Measurements from ENCODE around the gene GRID2. TPM values are rescaled to one million over a fixed set of nuclear protein-coding genes. Genes with fewer than 3 reads are reported as not detected.

Gene GRID2
- total and polyA plus RNA-seq, 10 of the 15 experiments (the other 5 are each of a cell fraction or from before 2014, with no cell fraction given): not detected

DNA sequence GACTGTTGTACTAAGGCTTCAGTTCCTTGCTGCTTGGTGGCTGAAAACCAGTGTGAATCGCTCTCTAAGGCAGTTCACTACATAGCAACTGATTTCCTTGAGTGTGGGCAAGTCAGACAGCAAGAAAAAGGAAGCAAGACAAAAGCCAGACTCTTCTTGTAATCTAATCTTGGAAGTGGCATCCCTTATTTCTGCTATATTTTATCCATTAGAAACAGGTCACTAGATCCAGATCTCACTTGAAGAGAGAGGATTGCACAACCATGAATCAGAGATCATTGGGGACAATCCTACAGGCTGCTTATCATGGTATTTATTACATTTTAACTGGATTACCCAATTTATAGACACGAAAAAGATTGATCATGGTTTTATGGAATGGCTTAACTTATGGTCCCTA lies 684.5 kb downstream of the GRID2 start (continued):
- TF ChIP-seq MTA2 (IDR thresholded peaks at IDR 0.05; ENCODE audit: low read depth): no peak
- no peak for TF ChIP-seq MYC (IDR thresholded peaks at IDR 0.05; ENCODE audit: insufficient read depth, insufficient read length, insufficient replicate concordance, low read length, severe bottlenecking)
- TF ChIP-seq TCF12 (IDR thresholded peaks at IDR 0.05; ENCODE audit: low read depth, low read length): no peak
- no peak for TF ChIP-seq TBL1XR1 (IDR thresholded peaks at IDR 0.05; ENCODE audit: low read depth, low read length)
- no peak for TF ChIP-seq KAT2A (conservative IDR thresholded peaks at IDR 0.05; ENCODE audit: control insufficient read depth, low read depth, low read length)

DNA sequence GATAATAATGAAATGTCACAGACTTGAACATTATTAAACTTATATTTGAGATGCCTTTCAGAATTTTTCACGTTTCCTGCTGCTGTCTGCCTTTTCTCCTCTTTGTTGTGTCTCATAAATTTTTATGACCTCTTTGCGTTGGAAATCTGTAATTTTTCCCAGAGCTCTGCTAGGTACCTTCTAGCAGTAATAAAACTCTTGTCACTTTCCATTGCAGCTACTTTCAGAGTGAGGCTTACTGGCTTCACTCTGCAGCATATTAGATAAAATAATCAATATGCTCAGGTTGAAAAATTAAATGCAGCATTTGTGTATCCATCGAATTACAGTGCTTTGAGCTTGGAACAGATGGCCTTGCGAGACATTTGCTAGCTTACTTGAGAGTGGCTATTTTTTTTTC lies 689.0 kb downstream of the GRID2 start:
- FAIRE-seq: no peak
- no peak for DNase-seq (ENCODE audit: low read depth, low spot score)
- intact Hi-C loops (cut with micrococcal nuclease; ENCODE audit: unreplicated experiment): no loop called here
- Histone ChIP-seq H3K4me3 (no peak overlapping the region), H4K20me1 (ENCODE audit: control insufficient read depth, insufficient read depth) (no peaks in the 10 kb centered on the region), H3K4me2 (ENCODE audit: control insufficient read depth, insufficient read depth) (no peak overlapping the region), H3K27me3 (replicated peaks in 1 of 2; ENCODE audit: control insufficient read depth in 2 of 2, insufficient read depth in 2 of 2, low read length in 1 of 2) (no peaks in the 10 kb centered on the region), H3K27ac (ENCODE audit: control insufficient read depth, insufficient read depth) (no peak overlapping the region), H3K9ac (ENCODE audit: control insufficient read depth, insufficient read depth, low read length) (no peak overlapping the region), H3K4me1 (ENCODE audit: control insufficient read depth, insufficient read depth, low read length) (no peaks in the 10 kb centered on the region), H3K79me2 (ENCODE audit: control insufficient read depth, insufficient read depth, low read length) (no peaks in the 10 kb centered on the region), H2AFZ (ENCODE audit: control insufficient read depth, low read depth, low read length) (no peak overlapping the region), H3K9me3 (replicated peaks; ENCODE audit: control insufficient read depth, insufficient read depth, low read length) (no peaks in the 10 kb centered on the region), H3K36me3 (ENCODE audit: control insufficient read depth in 2 of 2, insufficient read depth in 2 of 2, low read length in 1 of 2) (no peaks in the 10 kb centered on the region)
- ChIA-PET POLR2A (no interaction called here), RAD21 (ENCODE audit: unreplicated experiment) (no interaction called here), SMC1A (ENCODE audit: uncharacterized antibody, unreplicated experiment) (no interaction called here), CTCF (no interaction called here)
- no peak for ATAC-seq
- TF ChIP-seq FOXK2 (IDR thresholded peaks at IDR 0.05): no peak
- TF ChIP-seq, protein P1, sequence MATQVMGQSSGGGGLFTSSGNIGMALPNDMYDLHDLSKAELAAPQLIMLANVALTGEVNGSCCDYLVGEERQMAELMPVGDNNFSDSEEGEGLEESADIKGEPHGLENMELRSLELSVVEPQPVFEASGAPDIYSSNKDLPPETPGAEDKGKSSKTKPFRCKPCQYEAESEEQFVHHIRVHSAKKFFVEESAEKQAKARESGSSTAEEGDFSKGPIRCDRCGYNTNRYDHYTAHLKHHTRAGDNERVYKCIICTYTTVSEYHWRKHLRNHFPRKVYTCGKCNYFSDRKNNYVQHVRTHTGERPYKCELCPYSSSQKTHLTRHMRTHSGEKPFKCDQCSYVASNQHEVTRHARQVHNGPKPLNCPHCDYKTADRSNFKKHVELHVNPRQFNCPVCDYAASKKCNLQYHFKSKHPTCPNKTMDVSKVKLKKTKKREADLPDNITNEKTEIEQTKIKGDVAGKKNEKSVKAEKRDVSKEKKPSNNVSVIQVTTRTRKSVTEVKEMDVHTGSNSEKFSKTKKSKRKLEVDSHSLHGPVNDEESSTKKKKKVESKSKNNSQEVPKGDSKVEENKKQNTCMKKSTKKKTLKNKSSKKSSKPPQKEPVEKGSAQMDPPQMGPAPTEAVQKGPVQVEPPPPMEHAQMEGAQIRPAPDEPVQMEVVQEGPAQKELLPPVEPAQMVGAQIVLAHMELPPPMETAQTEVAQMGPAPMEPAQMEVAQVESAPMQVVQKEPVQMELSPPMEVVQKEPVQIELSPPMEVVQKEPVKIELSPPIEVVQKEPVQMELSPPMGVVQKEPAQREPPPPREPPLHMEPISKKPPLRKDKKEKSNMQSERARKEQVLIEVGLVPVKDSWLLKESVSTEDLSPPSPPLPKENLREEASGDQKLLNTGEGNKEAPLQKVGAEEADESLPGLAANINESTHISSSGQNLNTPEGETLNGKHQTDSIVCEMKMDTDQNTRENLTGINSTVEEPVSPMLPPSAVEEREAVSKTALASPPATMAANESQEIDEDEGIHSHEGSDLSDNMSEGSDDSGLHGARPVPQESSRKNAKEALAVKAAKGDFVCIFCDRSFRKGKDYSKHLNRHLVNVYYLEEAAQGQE (IDR thresholded peaks at IDR 0.05; ENCODE audit: low read depth, low read length): no peak
- TF ChIP-seq SIX5 (IDR thresholded peaks at IDR 0.05; ENCODE audit: low read depth, low read length, severe bottlenecking): no peak
- no peak for TF ChIP-seq ETV6 (conservative IDR thresholded peaks at IDR 0.05 in 1 of 2, IDR thresholded peaks at IDR 0.05 in 1 of 2; ENCODE audit: borderline replicate concordance in 1 of 2, low read depth in 1 of 2)
- no peak for TF ChIP-seq SMAD5 (IDR thresholded peaks at IDR 0.05; ENCODE audit: low read depth)
- TF ChIP-seq ZNF217 (IDR thresholded peaks at IDR 0.05): no peak
- TF ChIP-seq RBBP5 (conservative IDR thresholded peaks at IDR 0.05): no peak
- no peak for TF ChIP-seq POU2F2 (IDR thresholded peaks at IDR 0.05; ENCODE audit: borderline replicate concordance, low read depth, low read length)
- no peak for TF ChIP-seq SREBF2 (IDR thresholded peaks at IDR 0.05; ENCODE audit: low read length)
- BruUV-seq (replicated peaks): no TSS peak
- in situ Hi-C loops (cut with MboI): no loop called here
- WGBS (ENCODE audit: insufficient coverage, insufficient replicate concordance, low lambda C conversion rate, missing lambda C conversion rate): 2% methylated on average over 4 of the region's 4 CpGs

All from GM12878 (cell line).